HCT116 (cell line): Measurements from ENCODE around the gene TIMP3.

Experiments
- EZH2 ChIP-seq: fragments of 200-600 bp; sonication (generic); IDR thresholded peaks from 2 replicates; pipeline ENCODE4 v1.6.1; 2017; ENCODE audit warnings: antibody characterized with exemption, mixed run types
- EZH2phosphoT487 ChIP-seq: fragments of 200-600 bp; IDR thresholded peaks from 2 replicates; pipeline ENCODE4 v1.6.1; 2018; ENCODE audit warnings: antibody characterized with exemption, borderline replicate concordance
- FOSL1 ChIP-seq: IDR thresholded peaks from 2 replicates; pipeline ENCODE4 v1.6.1; 2012; ENCODE audit warnings: low read depth
- POLR2A ChIP-seq: IDR thresholded peaks from 2 replicates; pipeline ENCODE4 v1.7.0; 2011; ENCODE audit warnings: borderline replicate concordance; ENCODE audit not compliant: insufficient read depth, insufficient read length; ENCODE audit errors: extremely low read depth
- POLR2AphosphoS5 ChIP-seq: IDR thresholded peaks from 2 replicates; pipeline ENCODE4 v1.6.1; 2011; ENCODE audit warnings: mild to moderate bottlenecking, low read depth, low read length, moderate library complexity
- TF ChIP-seq, protein P1 (sequence below), 3 experiments: fragments of 200-600 bp in 1 of 3; sonication (generic) in 1 of 3; IDR thresholded peaks in 2 of 3; conservative IDR thresholded peaks in 1 of 3; 2 replicates each; pipeline ENCODE4 v1.5.1; 2012 to 2017; ENCODE audit warnings: low read depth in 2 of 3, low read length in 2 of 3, antibody characterized with exemption in 1 of 3, borderline replicate concordance in 1 of 3, control low read depth in 1 of 3, mild to moderate bottlenecking in 1 of 3, mixed read lengths in 1 of 3, mixed run types in 1 of 3, moderate library complexity in 1 of 3; ENCODE audit not compliant: insufficient read depth in 1 of 3
- TF ChIP-seq, protein P2 (sequence below): IDR thresholded peaks from 2 replicates; pipeline ENCODE4 v1.6.1; 2012; ENCODE audit warnings: low read depth

DNA sequence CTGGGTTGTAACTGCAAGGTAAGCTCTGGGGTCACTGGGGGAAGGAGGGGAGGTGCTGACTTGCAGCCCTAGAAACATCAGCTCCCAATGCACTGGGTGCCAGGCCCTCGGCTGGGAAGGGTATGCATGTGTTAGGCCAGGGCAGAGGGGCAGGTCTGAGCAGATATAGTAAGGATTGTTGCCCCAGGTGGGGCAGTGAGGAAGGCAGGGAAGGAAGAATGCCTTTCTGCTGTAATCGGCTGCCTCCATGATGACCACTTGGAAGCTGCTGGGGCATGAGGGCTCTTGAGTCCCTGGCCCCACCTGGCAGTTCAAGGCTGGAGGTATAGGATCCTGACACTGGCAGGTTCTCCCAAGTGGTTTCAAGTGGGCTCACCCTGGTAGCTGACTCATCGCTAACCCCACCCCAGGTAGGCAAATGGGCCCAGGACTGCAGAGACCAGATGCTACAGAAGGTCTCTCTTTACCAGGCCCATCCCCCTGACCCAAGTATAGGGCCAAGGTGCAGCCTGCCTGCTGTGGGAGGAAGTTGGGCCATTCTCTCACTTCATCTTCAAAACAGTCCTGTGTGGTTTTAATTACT is 56.7 kb downstream of the TIMP3 start:
- TF ChIP-seq, protein P1, sequence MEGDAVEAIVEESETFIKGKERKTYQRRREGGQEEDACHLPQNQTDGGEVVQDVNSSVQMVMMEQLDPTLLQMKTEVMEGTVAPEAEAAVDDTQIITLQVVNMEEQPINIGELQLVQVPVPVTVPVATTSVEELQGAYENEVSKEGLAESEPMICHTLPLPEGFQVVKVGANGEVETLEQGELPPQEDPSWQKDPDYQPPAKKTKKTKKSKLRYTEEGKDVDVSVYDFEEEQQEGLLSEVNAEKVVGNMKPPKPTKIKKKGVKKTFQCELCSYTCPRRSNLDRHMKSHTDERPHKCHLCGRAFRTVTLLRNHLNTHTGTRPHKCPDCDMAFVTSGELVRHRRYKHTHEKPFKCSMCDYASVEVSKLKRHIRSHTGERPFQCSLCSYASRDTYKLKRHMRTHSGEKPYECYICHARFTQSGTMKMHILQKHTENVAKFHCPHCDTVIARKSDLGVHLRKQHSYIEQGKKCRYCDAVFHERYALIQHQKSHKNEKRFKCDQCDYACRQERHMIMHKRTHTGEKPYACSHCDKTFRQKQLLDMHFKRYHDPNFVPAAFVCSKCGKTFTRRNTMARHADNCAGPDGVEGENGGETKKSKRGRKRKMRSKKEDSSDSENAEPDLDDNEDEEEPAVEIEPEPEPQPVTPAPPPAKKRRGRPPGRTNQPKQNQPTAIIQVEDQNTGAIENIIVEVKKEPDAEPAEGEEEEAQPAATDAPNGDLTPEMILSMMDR (IDR thresholded peaks at IDR 0.05 in 2 of 3, conservative IDR thresholded peaks at IDR 0.05 in 1 of 3; ENCODE audit: borderline replicate concordance in 1 of 3, insufficient read depth in 1 of 3, low read depth in 2 of 3, low read length in 2 of 3): no peak
- TF ChIP-seq, protein P2, sequence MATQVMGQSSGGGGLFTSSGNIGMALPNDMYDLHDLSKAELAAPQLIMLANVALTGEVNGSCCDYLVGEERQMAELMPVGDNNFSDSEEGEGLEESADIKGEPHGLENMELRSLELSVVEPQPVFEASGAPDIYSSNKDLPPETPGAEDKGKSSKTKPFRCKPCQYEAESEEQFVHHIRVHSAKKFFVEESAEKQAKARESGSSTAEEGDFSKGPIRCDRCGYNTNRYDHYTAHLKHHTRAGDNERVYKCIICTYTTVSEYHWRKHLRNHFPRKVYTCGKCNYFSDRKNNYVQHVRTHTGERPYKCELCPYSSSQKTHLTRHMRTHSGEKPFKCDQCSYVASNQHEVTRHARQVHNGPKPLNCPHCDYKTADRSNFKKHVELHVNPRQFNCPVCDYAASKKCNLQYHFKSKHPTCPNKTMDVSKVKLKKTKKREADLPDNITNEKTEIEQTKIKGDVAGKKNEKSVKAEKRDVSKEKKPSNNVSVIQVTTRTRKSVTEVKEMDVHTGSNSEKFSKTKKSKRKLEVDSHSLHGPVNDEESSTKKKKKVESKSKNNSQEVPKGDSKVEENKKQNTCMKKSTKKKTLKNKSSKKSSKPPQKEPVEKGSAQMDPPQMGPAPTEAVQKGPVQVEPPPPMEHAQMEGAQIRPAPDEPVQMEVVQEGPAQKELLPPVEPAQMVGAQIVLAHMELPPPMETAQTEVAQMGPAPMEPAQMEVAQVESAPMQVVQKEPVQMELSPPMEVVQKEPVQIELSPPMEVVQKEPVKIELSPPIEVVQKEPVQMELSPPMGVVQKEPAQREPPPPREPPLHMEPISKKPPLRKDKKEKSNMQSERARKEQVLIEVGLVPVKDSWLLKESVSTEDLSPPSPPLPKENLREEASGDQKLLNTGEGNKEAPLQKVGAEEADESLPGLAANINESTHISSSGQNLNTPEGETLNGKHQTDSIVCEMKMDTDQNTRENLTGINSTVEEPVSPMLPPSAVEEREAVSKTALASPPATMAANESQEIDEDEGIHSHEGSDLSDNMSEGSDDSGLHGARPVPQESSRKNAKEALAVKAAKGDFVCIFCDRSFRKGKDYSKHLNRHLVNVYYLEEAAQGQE: no peak
- TF ChIP-seq EZH2 (no peak), EZH2phosphoT487 (no peak), POLR2A (no peak), POLR2AphosphoS5 (no peak), FOSL1 (no peak)
